Astrocyte (in vitro differentiated cells and primary cell): ENCODE data around the gene CNTNAP5.

Experiments
- CTCF ChIP-seq: IDR thresholded peaks from 2 replicates; pipeline ENCODE4 v1.5.1; 2011; ENCODE audit warnings: low read depth, mild to moderate bottlenecking, inconsistent platforms, low read length, moderate library complexity; ENCODE audit not compliant: insufficient read depth
- EZH2 ChIP-seq: IDR thresholded peaks from 2 replicates; pipeline ENCODE4 v1.6.1; 2012; ENCODE audit warnings: mild to moderate bottlenecking, low read length, inconsistent platforms; ENCODE audit not compliant: insufficient read depth

DNA sequence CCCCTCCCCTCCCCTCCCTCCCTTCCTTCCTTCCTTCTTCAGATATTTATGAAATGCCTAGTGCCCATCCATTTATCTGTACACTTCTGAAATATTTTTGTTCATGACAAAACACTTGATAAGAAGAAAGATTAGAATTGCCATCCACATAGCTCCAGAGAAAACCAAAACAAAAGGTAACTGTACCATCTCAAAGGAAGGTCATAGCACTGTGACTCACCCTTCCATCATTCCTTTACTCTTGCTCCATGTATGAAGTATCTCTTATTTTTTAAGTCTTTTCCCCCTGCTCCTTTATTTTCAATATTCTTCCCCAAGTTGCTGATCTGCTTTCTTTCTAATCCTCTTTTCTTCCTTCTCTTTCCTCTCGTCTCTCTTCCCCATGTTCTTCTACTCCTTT lies 9.9 kb downstream of the CNTNAP5 start:
- TF ChIP-seq EZH2: no peak
- no peak for TF ChIP-seq CTCF
